ENCODE results near the gene CABCOCO1.

CABCOCO1 gene

GRCh38 chr10:61785473-61786105 is 122.9 kb downstream of the CABCOCO1 start:
- H3K14ac ChIP-seq (ENCODE audit: low read length), result no peak overlapping the region
- no peaks in the 10 kb centered on the region for H3K9me3 ChIP-seq (replicated peaks in 1 of 2; ENCODE audit: control insufficient read depth in 2 of 2, insufficient read depth in 1 of 2, low read depth in 1 of 2, low read length in 2 of 2)
- H3K79me1 ChIP-seq (ENCODE audit: low read depth, low read length), result no peaks in the 10 kb centered on the region
- no peak overlapping the region for H3K4ac ChIP-seq (ENCODE audit: low read length)
- H3K4me2 ChIP-seq (ENCODE audit: insufficient read depth, low read length, poor library complexity, severe bottlenecking), result no peak overlapping the region
- no peak overlapping the region for H2AK5ac ChIP-seq (ENCODE audit: low read depth, low read length)
- H3K27me3 ChIP-seq (ENCODE audit: control insufficient read depth in 3 of 3, insufficient read depth in 3 of 3, low read depth in 1 of 3, low read length in 3 of 3), result no peaks in the 10 kb centered on the region
- H2AFZ ChIP-seq (ENCODE audit: low read length), result no peak overlapping the region
- no peak overlapping the region for H3K9ac ChIP-seq (ENCODE audit: low read depth, low read length, poor library complexity)
- H3K18ac ChIP-seq (ENCODE audit: low read length), result no peak overlapping the region
- no peak overlapping the region for H2BK120ac ChIP-seq (ENCODE audit: low read depth, low read length)
- no peak overlapping the region for H2BK5ac ChIP-seq (ENCODE audit: low read length)
- no peaks in the 10 kb centered on the region for H3K36me3 ChIP-seq (replicated peaks in 1 of 2; ENCODE audit: control insufficient read depth in 2 of 2, insufficient read depth in 2 of 2, low read length in 2 of 2)
- no peak overlapping the region for H2BK12ac ChIP-seq (ENCODE audit: low read length)
- H3K4me1 ChIP-seq (ENCODE audit: control insufficient read depth in 2 of 2, insufficient read depth in 1 of 2, low read depth in 1 of 2, low read length in 2 of 2), result no peaks in the 10 kb centered on the region
- DNase-seq (ENCODE audit: low spot score), result no peak
- no CpG with 5 or more reads among the region's 3 CpGs for WGBS, 2 donors (ENCODE audit: extremely low coverage in 2 of 2, insufficient read length in 2 of 2, insufficient replicate concordance in 1 of 2)
- H4K91ac ChIP-seq (ENCODE audit: low read depth, low read length, poor library complexity), result no peak overlapping the region
- H4K8ac ChIP-seq (ENCODE audit: low read depth, low read length), result no peak overlapping the region
- no peak overlapping the region for H3K27ac ChIP-seq (replicated peaks; ENCODE audit: low read length)
- no peak overlapping the region for H3K4me3 ChIP-seq (ENCODE audit: low read length in 2 of 2)
- H3K23ac ChIP-seq (ENCODE audit: low read depth, low read length, poor library complexity), result no peak overlapping the region
- no peak overlapping the region for H2BK15ac ChIP-seq (ENCODE audit: low read length)

- Histone ChIP-seq H3K4me3 (ENCODE audit: low read length in 2 of 2) (no peak overlapping the region), H3K27ac (replicated peaks; ENCODE audit: low read length) (no peak overlapping the region), H3K4me1 (ENCODE audit: control insufficient read depth in 2 of 2, insufficient read depth in 1 of 2, low read depth in 1 of 2, low read length in 2 of 2) (no peaks in the 10 kb centered on the region), H4K8ac (ENCODE audit: low read depth, low read length) (no peak overlapping the region), H2BK12ac (ENCODE audit: low read length) (no peak overlapping the region), H3K18ac (ENCODE audit: low read length) (no peak overlapping the region), H3K36me3 (replicated peaks in 1 of 2; ENCODE audit: control insufficient read depth in 2 of 2, insufficient read depth in 2 of 2, low read length in 2 of 2) (no peaks in the 10 kb centered on the region), H2AK5ac (ENCODE audit: low read depth, low read length) (no peak overlapping the region), H3K14ac (ENCODE audit: low read length) (no peak overlapping the region), H3K4ac (ENCODE audit: low read length) (no peak overlapping the region), H3K9me3 (replicated peaks in 1 of 2; ENCODE audit: control insufficient read depth in 2 of 2, insufficient read depth in 1 of 2, low read depth in 1 of 2, low read length in 2 of 2) (no peaks in the 10 kb centered on the region), H2BK5ac (ENCODE audit: low read length) (no peak overlapping the region), H3K79me1 (ENCODE audit: low read depth, low read length) (no peaks in the 10 kb centered on the region), H2BK15ac (ENCODE audit: low read length) (no peak overlapping the region), H2BK120ac (ENCODE audit: low read depth, low read length) (no peak overlapping the region), H3K4me2 (ENCODE audit: insufficient read depth, low read length, poor library complexity, severe bottlenecking) (no peak overlapping the region), H3K23ac (ENCODE audit: low read depth, low read length, poor library complexity) (no peak overlapping the region), H2AFZ (ENCODE audit: low read length) (no peak overlapping the region), H4K91ac (ENCODE audit: low read depth, low read length, poor library complexity) (no peak overlapping the region), H3K9ac (ENCODE audit: low read depth, low read length, poor library complexity) (no peak overlapping the region), H3K27me3 (ENCODE audit: control insufficient read depth in 3 of 3, insufficient read depth in 3 of 3, low read depth in 1 of 3, low read length in 3 of 3) (no peaks in the 10 kb centered on the region)
- WGBS, 2 donors (ENCODE audit: extremely low coverage in 2 of 2, insufficient read length in 2 of 2, insufficient replicate concordance in 1 of 2), result no CpG with 5 or more reads among the region's 4 CpGs
- DNase-seq (ENCODE audit: low spot score), result no peak
These were observed 124.0 kb downstream of the CABCOCO1 start for GRCh38 chr10:61786728-61787127.

- no peak overlapping the region for H4K91ac ChIP-seq (ENCODE audit: low read depth, low read length, poor library complexity)
- H3K18ac ChIP-seq (ENCODE audit: low read length), result no peak overlapping the region
- no peak for DNase-seq (ENCODE audit: low spot score)
- H3K27ac ChIP-seq (replicated peaks; ENCODE audit: low read length), result no peak overlapping the region
- no peaks in the 10 kb centered on the region for H3K79me1 ChIP-seq (ENCODE audit: low read depth, low read length)
- H3K9ac ChIP-seq (ENCODE audit: low read depth, low read length, poor library complexity), result no peak overlapping the region
- no peak overlapping the region for H3K4me3 ChIP-seq (ENCODE audit: low read length in 2 of 2)
- no peak overlapping the region for H4K8ac ChIP-seq (ENCODE audit: low read depth, low read length)
- no peaks in the 10 kb centered on the region for H3K27me3 ChIP-seq (ENCODE audit: control insufficient read depth in 3 of 3, insufficient read depth in 3 of 3, low read depth in 1 of 3, low read length in 3 of 3)
- no peak overlapping the region for H3K4ac ChIP-seq (ENCODE audit: low read length)
- H2BK5ac ChIP-seq (ENCODE audit: low read length), result no peak overlapping the region
- no peak overlapping the region for H2AFZ ChIP-seq (ENCODE audit: low read length)
- no peaks in the 10 kb centered on the region for H3K4me1 ChIP-seq (ENCODE audit: control insufficient read depth in 2 of 2, insufficient read depth in 1 of 2, low read depth in 1 of 2, low read length in 2 of 2)
- H3K23ac ChIP-seq (ENCODE audit: low read depth, low read length, poor library complexity), result no peak overlapping the region
- no peak overlapping the region for H2AK5ac ChIP-seq (ENCODE audit: low read depth, low read length)
- H2BK12ac ChIP-seq (ENCODE audit: low read length), result no peak overlapping the region
- no peaks in the 10 kb centered on the region for H3K36me3 ChIP-seq (replicated peaks in 1 of 2; ENCODE audit: control insufficient read depth in 2 of 2, insufficient read depth in 2 of 2, low read length in 2 of 2)
- no peak overlapping the region for H2BK120ac ChIP-seq (ENCODE audit: low read depth, low read length)
- H3K4me2 ChIP-seq (ENCODE audit: insufficient read depth, low read length, poor library complexity, severe bottlenecking), result no peak overlapping the region
- no CpG with 5 or more reads among the region's 3 CpGs for WGBS, 2 donors (ENCODE audit: extremely low coverage in 2 of 2, insufficient read length in 2 of 2, insufficient replicate concordance in 1 of 2)
- no peak overlapping the region for H2BK15ac ChIP-seq (ENCODE audit: low read length)
- H3K14ac ChIP-seq (ENCODE audit: low read length), result no peak overlapping the region
- H3K9me3 ChIP-seq (replicated peaks in 1 of 2; ENCODE audit: control insufficient read depth in 2 of 2, insufficient read depth in 1 of 2, low read depth in 1 of 2, low read length in 2 of 2), result no peaks in the 10 kb centered on the region
These were observed 124.4 kb downstream of the CABCOCO1 start for GRCh38 chr10:61787170-61787569.

- Histone ChIP-seq H3K4ac (ENCODE audit: low read length) (no peak overlapping the region), H2BK15ac (ENCODE audit: low read length) (no peak overlapping the region)
- WGBS, 2 donors (ENCODE audit: extremely low coverage in 2 of 2, insufficient read length in 2 of 2, insufficient replicate concordance in 1 of 2), result no CpG with 5 or more reads among the region's 1 CpG
These were observed 126.3 kb downstream of the CABCOCO1 start for GRCh38 chr10:61789031-61789430.

More at GRCh38 chr10:61789031-61789430, 126.3 kb downstream of the CABCOCO1 start:
- H3K9ac ChIP-seq (ENCODE audit: low read depth, low read length, poor library complexity), result no peak overlapping the region
- H3K36me3 ChIP-seq (replicated peaks in 1 of 2; ENCODE audit: control insufficient read depth in 2 of 2, insufficient read depth in 2 of 2, low read length in 2 of 2), result no peaks in the 10 kb centered on the region
- H2AK5ac ChIP-seq (ENCODE audit: low read depth, low read length), result no peak overlapping the region
- H3K18ac ChIP-seq (ENCODE audit: low read length), result no peak overlapping the region
- H3K14ac ChIP-seq (ENCODE audit: low read length), result no peak overlapping the region
- H2BK5ac ChIP-seq (ENCODE audit: low read length), result no peak overlapping the region
- no peak overlapping the region for H3K4me2 ChIP-seq (ENCODE audit: insufficient read depth, low read length, poor library complexity, severe bottlenecking)
- no peaks in the 10 kb centered on the region for H3K9me3 ChIP-seq (replicated peaks in 1 of 2; ENCODE audit: control insufficient read depth in 2 of 2, insufficient read depth in 1 of 2, low read depth in 1 of 2, low read length in 2 of 2)
- no peak for DNase-seq (ENCODE audit: low spot score)
- no peaks in the 10 kb centered on the region for H3K4me1 ChIP-seq (ENCODE audit: control insufficient read depth in 2 of 2, insufficient read depth in 1 of 2, low read depth in 1 of 2, low read length in 2 of 2)
- no peaks in the 10 kb centered on the region for H3K79me1 ChIP-seq (ENCODE audit: low read depth, low read length)
- no peak overlapping the region for H2BK120ac ChIP-seq (ENCODE audit: low read depth, low read length)
- no peak overlapping the region for H3K27ac ChIP-seq (replicated peaks; ENCODE audit: low read length)
- H3K23ac ChIP-seq (ENCODE audit: low read depth, low read length, poor library complexity), result no peak overlapping the region
- no peak overlapping the region for H2AFZ ChIP-seq (ENCODE audit: low read length)
- no peak overlapping the region for H4K91ac ChIP-seq (ENCODE audit: low read depth, low read length, poor library complexity)
- no peak overlapping the region for H2BK12ac ChIP-seq (ENCODE audit: low read length)
- H3K4me3 ChIP-seq (ENCODE audit: low read length in 2 of 2), result no peak overlapping the region
- H4K8ac ChIP-seq (ENCODE audit: low read depth, low read length), result no peak overlapping the region
- no peaks in the 10 kb centered on the region for H3K27me3 ChIP-seq (ENCODE audit: control insufficient read depth in 3 of 3, insufficient read depth in 3 of 3, low read depth in 1 of 3, low read length in 3 of 3)
